ENCODE data around the gene PSG3. TPM values are rescaled to one million over a fixed set of nuclear protein-coding genes. Genes with fewer than 3 reads are reported as not detected.
"Not testable (repeated sequence)": the region's sequence is repeated elsewhere in the genome, so short reads cannot be mapped to it uniquely, and the experiment has no call there.

PSG3 gene
- total RNA-seq: under 1 TPM in 4 of 8 experiments, not detected in 4; 0.08 to 0.71 (median 0.21) TPM

GRCh38 chr19:42740381-42740780 is at the start of gene PSG3:
PSG3 (minus strand) TSS chr19:42740481; CDS start chr19:42740384, 97 bp downstream.
- H3K4me1 ChIP-seq (replicated peaks in 1 of 2); H3K4me3 ChIP-seq; in situ Hi-C loops (cut with MboI; ENCODE audit: low pct_unique_long_range_greater_than_20kb in 2 of 9, low sequenced_read_pairs in 9 of 9, unreplicated experiment in 9 of 9); H3K27ac ChIP-seq; ATAC-seq (replicated peaks in 6 of 8): not testable (repeated sequence)
- WGBS, 10 experiments: no CpG with 5 or more reads among the region's 4 CpGs

DNA sequence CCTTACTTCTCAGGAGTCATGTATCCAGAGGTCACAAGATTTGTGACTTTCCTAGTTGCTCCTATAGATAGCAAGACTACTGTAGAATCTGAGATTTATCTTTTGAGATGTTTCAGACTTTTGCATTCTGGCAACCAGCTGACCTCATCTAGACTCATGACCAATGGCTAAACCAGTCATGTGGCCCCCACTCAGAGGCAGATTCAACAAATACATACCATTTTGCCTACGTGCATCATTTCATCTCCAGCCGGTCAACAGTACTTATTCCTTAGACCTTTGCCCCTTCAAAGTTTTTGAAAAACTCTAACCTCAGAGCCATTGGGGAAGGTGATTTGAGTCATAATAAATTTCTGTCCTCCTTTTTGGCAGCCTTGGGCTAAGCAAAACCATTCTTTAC is 48.5 kb upstream of the PSG3 start:
- ATAC-seq (replicated peaks in 6 of 8); H3K4me1 ChIP-seq (replicated peaks in 1 of 2); in situ Hi-C loops (cut with MboI; ENCODE audit: low pct_unique_long_range_greater_than_20kb in 2 of 9, low sequenced_read_pairs in 9 of 9, unreplicated experiment in 9 of 9); H3K4me3 ChIP-seq; H3K27ac ChIP-seq: not testable (repeated sequence)
- 63 to 94% (median 89%) methylated on average over 2 of the region's 2 CpGs; no CpG with 5 or more reads in 6 of the 10 experiments for WGBS, 10 experiments

- ATAC-seq (replicated peaks in 6 of 8); H3K4me3 ChIP-seq; H3K4me1 ChIP-seq (replicated peaks in 1 of 2); in situ Hi-C loops (cut with MboI; ENCODE audit: low pct_unique_long_range_greater_than_20kb in 2 of 9, low sequenced_read_pairs in 9 of 9, unreplicated experiment in 9 of 9); H3K27ac ChIP-seq: not testable (repeated sequence)
- WGBS, 10 experiments: 20 to 100% (median 67%) methylated on average over 1 to 2 of the region's 2 CpGs; no CpG with 5 or more reads in 3 of the 10 experiments
Measured at GRCh38 chr19:42787766-42788165, 47.5 kb upstream of the PSG3 start.

DNA sequence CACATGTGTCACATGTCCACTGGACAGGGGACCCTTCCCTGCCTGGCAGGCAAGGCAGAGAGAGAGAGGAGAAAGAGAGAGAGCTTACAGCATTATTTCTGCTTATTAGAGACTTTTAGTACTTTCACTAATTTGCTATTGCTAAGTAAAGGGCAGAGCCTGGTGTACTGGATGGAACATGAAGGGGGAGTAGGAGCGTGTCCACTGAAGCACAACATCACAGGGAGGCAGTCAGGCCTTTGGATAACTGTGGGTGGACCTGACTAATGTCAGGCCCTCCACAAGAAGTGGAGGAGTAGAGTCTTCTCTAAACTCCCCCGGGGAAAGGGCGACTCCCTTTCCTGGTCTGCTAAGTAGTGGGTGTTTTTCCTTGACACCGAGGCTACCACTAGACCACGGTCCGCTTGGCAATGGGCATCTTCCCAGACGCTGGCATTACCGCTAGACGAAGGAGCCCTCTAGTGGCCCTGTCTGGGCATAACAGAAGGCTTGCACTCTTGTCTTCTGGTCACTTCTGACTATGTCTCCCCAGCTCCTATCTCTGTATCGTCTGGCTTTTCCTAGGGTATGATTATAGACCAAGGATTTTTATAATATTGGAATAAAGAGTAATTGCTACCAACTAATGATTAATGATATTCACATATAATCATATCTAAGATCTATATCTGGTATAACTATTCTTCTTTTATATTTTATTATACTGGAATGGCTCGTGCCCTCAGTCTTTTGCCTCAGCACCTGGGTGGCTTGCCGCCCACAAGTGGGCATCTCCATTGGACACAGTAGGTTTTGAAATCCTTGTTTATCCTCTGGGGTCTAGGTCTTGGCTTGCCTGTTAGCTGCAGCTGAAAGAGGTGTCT is 36.7 kb upstream of the PSG3 start:
- ATAC-seq (replicated peaks in 6 of 8); H3K4me1 ChIP-seq (replicated peaks in 1 of 2); H3K4me3 ChIP-seq; H3K27ac ChIP-seq; in situ Hi-C loops (cut with MboI; ENCODE audit: low pct_unique_long_range_greater_than_20kb in 2 of 9, low sequenced_read_pairs in 9 of 9, unreplicated experiment in 9 of 9): not testable (repeated sequence)
- 13 to 71% (median 30%) methylated on average over 2 to 12 of the region's 12 CpGs; no CpG with 5 or more reads in 3 of the 10 experiments for WGBS, 10 experiments

- in situ Hi-C loops (cut with MboI; ENCODE audit: low pct_unique_long_range_greater_than_20kb in 2 of 9, low sequenced_read_pairs in 9 of 9, unreplicated experiment in 9 of 9): not testable (repeated sequence)
- 19 to 86% (median 62%) methylated on average over 2 to 11 of the region's 21 CpGs; no CpG with 5 or more reads in 2 of the 10 experiments for WGBS, 10 experiments
Measured at GRCh38 chr19:42774510-42775158, 34.4 kb upstream of the PSG3 start.

GRCh38 chr19:42767319-42767718 is 27.0 kb upstream of the PSG3 start:
- H3K27ac ChIP-seq; ATAC-seq (replicated peaks in 6 of 8); H3K4me1 ChIP-seq (replicated peaks in 1 of 2); H3K4me3 ChIP-seq; in situ Hi-C loops (cut with MboI; ENCODE audit: low pct_unique_long_range_greater_than_20kb in 2 of 9, low sequenced_read_pairs in 9 of 9, unreplicated experiment in 9 of 9): not testable (repeated sequence)
- 80% methylated on average over 1 of the region's 8 CpGs; no CpG with 5 or more reads in 8 of the 10 experiments for WGBS, 10 experiments

More at GRCh38 chr19:42774510-42775158, 34.4 kb upstream of the PSG3 start:
- not testable (repeated sequence) for H3K27ac ChIP-seq; H3K4me1 ChIP-seq (replicated peaks in 1 of 2); H3K4me3 ChIP-seq; ATAC-seq (replicated peaks in 6 of 8)

GRCh38 chr19:42766871-42767270 is 26.6 kb upstream of the PSG3 start:
- WGBS, 10 experiments: 0 to 95% (median 83%) methylated on average over 1 to 7 of the region's 12 CpGs; no CpG with 5 or more reads in 5 of the 10 experiments
- H3K4me3 ChIP-seq; in situ Hi-C loops (cut with MboI; ENCODE audit: low pct_unique_long_range_greater_than_20kb in 2 of 9, low sequenced_read_pairs in 9 of 9, unreplicated experiment in 9 of 9); H3K27ac ChIP-seq; H3K4me1 ChIP-seq (replicated peaks in 1 of 2); ATAC-seq (replicated peaks in 6 of 8): not testable (repeated sequence)

DNA sequence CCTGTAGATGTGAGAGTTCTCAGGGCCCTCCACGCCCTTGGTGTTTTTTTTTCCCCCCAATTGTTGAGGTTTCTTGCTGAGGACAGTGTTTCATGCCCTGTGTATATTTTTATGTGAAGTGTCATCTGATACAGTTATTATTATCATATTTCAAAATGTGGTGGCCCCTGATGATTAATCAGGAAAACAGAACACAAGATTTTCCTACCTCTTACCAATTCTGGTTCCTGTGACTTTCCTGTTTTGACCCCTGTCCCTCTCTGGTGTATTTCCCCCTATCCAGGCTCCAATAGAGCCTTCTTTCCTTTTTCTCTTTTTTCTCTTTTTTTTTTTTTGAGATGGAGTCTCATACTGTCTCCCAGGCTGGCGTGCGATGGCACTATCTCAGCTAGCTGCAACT is 24.6 kb upstream of the PSG3 start:
- Histone ChIP-seq H3K4me1 (replicated peaks in 1 of 2) (no peaks in the 10 kb centered on the region), H3K4me3 (no peak overlapping the region), H3K27ac (no peak overlapping the region)
- 0 to 100% (median 79%) methylated on average over 1 to 3 of the region's 3 CpGs for WGBS, 10 experiments
- in situ Hi-C loops (cut with MboI; ENCODE audit: low pct_unique_long_range_greater_than_20kb in 2 of 9, low sequenced_read_pairs in 9 of 9, unreplicated experiment in 9 of 9): no loop called here
- ATAC-seq (replicated peaks in 6 of 8): no peak

DNA sequence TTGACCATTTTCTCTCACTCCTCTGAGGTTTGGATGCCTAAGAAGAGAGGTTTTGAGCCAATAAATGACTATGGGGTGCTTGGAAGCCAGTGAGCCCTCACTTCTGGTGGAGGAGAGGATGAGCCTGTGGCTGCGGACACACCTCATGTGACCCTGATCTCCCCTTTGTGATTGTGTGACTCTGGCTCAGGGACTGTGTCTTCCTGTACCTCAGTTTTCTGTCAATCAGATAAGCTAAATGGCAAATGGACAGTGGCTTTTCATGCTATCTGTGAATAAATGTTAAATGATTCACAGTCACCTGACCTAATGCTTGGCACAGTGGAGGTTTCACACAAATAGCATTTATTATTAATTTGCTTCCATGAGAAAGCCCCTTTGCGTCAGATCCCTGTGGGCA is 22.5 kb upstream of the PSG3 start:
- Histone ChIP-seq H3K4me1 (replicated peaks in 1 of 2) (no peaks in the 10 kb centered on the region), H3K4me3 (no peak overlapping the region), H3K27ac (no peak overlapping the region)
- WGBS, 10 experiments: 88 to 100% (median 100%) methylated on average over 1 of the region's 2 CpGs; no CpG with 5 or more reads in 7 of the 10 experiments
- no peak for ATAC-seq (replicated peaks in 6 of 8)
- in situ Hi-C loops (cut with MboI; ENCODE audit: low pct_unique_long_range_greater_than_20kb in 2 of 9, low sequenced_read_pairs in 9 of 9, unreplicated experiment in 9 of 9): no loop called here

DNA sequence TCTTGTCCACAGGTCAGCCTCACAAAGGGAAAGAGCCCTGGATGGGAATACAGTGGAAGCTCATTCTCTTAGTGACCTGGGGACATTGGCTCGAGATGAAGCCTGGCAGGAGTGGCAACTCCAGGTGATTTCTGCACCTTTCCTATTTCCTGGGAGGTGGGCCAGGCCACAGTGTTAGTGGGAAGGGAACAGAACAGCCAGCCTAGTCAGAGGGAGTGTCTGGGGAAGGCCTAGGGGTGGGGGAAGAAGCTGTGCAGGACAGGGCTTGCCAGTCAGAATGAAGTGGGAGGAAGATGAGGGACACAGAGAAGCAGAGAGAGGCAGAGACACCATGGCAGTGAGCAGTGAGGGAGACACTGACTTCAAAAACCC is 21.6 kb upstream of the PSG3 start:
- in situ Hi-C loops (cut with MboI; ENCODE audit: low pct_unique_long_range_greater_than_20kb in 2 of 9, low sequenced_read_pairs in 9 of 9, unreplicated experiment in 9 of 9); H3K4me1 ChIP-seq (replicated peaks in 1 of 2); H3K4me3 ChIP-seq; ATAC-seq (replicated peaks in 6 of 8); H3K27ac ChIP-seq: not testable (repeated sequence)
- WGBS, 10 experiments: no CpG with 5 or more reads among the region's 1 CpG

GRCh38 chr19:42760954-42761923 is 21.0 kb upstream of the PSG3 start:
- 0 to 86% (median 20%) methylated on average over 1 to 4 of the region's 7 CpGs for WGBS, 10 experiments
- H3K4me1 ChIP-seq (replicated peaks in 1 of 2); H3K4me3 ChIP-seq; ATAC-seq (replicated peaks in 6 of 8); in situ Hi-C loops (cut with MboI; ENCODE audit: low pct_unique_long_range_greater_than_20kb in 2 of 9, low sequenced_read_pairs in 9 of 9, unreplicated experiment in 9 of 9); H3K27ac ChIP-seq: not testable (repeated sequence)

DNA sequence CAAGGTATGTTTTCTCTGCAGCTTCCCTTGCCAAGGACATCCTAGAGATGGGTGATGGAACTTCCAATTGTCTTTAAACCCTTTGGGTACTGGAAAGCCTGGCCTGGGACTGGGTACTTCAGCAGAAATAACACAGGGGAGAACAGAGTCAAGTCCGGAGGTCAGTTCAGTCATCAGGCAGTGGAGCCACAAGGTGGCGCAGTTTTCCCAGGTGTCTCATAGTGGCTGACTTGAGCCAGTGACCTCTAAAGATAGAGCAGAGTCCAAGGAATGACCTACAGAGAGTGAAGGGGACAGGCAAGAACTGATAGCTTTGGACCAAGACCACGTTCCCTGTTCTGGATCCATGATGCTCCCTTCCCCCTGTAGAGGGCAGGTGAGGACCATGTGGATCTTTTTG is 18.4 kb upstream of the PSG3 start:
- H3K27ac ChIP-seq; in situ Hi-C loops (cut with MboI; ENCODE audit: low pct_unique_long_range_greater_than_20kb in 2 of 9, low sequenced_read_pairs in 9 of 9, unreplicated experiment in 9 of 9); H3K4me1 ChIP-seq (replicated peaks in 1 of 2); H3K4me3 ChIP-seq; ATAC-seq (replicated peaks in 6 of 8): not testable (repeated sequence)
- 40% methylated on average over 1 of the region's 3 CpGs; no CpG with 5 or more reads in 9 of the 10 experiments for WGBS, 10 experiments
